ENCODE results near the gene USP17L24. TPM values are rescaled to one million over a fixed set of nuclear protein-coding genes. Genes with fewer than 3 reads are reported as not detected.
"Not testable (repeated sequence)": the region's sequence is repeated elsewhere in the genome, so short reads cannot be mapped to it uniquely, and the experiment has no call there.

The USP17L24 gene
- total and polyA plus RNA-seq, 2 donors (not counting 3 experiments of a cell fraction or from before 2014, with no cell fraction given), result not detected

- dilution Hi-C loops (cut with MboI; ENCODE audit: extremely low pct_ligation_motif_present, low sequenced_read_pairs); H3K36me3 ChIP-seq (ENCODE audit: control insufficient read depth in 2 of 2, extremely low read depth in 1 of 2, insufficient read depth in 2 of 2, low read length in 2 of 2); H3K4me1 ChIP-seq (ENCODE audit: control insufficient read depth, extremely low read depth, insufficient read depth, low read length); H2AFZ ChIP-seq (ENCODE audit: low read depth, low read length); H4K20me1 ChIP-seq (replicated peaks; ENCODE audit: control insufficient read depth, extremely low read depth, insufficient read depth, low read length); H3K9me1 ChIP-seq (replicated peaks; ENCODE audit: control insufficient read depth, extremely low read depth, insufficient read depth, low read length); H3K4me2 ChIP-seq (ENCODE audit: insufficient read depth, low read length); POLR2A ChIA-PET; intact Hi-C loops (cut with micrococcal nuclease); H3K9me3 ChIP-seq (replicated peaks; ENCODE audit: control insufficient read depth, insufficient read depth, low read length); FAIRE-seq; DNase-seq (ENCODE audit: low read depth, low spot score); H3K27ac ChIP-seq (ENCODE audit: insufficient read depth, low read depth, low read length); H3K4me3 ChIP-seq (replicated peaks in 1 of 3; ENCODE audit: insufficient read depth in 1 of 3, low read depth in 1 of 3, low read length in 3 of 3); H3K27me3 ChIP-seq (ENCODE audit: control insufficient read depth in 2 of 2, insufficient read depth in 2 of 2, low read length in 2 of 2); H3K79me2 ChIP-seq (ENCODE audit: control insufficient read depth, insufficient read depth, low read length); CTCF ChIA-PET; BruUV-seq (replicated peaks); H3K9ac ChIP-seq (replicated peaks; ENCODE audit: extremely low read depth, insufficient read depth, low read length): not testable (repeated sequence)
Measured at GRCh38 chr4:9339103-9339502, 14.1 kb downstream of the USP17L24 start, which contains the start of gene USP17L5. USP17L5 (plus strand) TSS chr4:9339403; CDS start chr4:9339403, 0 bp downstream.

DNA sequence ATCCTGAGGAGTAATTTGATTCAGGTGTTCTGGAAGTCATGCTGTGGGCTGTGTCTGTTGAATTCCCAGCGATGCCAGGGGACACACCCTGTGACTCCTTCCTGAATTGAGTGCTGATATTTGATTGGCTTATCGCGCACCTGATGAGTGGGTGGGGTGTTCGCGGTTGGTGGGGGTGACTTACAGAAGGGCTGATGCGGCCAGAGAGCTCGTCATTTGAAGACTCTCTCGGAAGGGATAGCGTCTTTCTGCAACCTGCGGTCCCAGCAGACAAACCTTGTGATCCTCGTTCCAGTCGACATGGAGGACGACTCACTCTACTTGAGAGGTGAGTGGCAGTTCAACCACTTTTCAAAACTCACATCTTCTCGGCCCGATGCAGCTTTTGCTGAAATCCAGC lies 18.9 kb downstream of the USP17L24 start, which contains the start of gene USP17L27:
Gene USP17L27 (plus strand): TSS at position 301 of the 400 bp plus-strand sequence. CDS start 0 bp downstream, at position 301.
- H3K9ac ChIP-seq (replicated peaks; ENCODE audit: extremely low read depth, insufficient read depth, low read length); DNase-seq (ENCODE audit: low read depth, low spot score); CTCF ChIA-PET; POLR2A ChIA-PET; H3K27me3 ChIP-seq (ENCODE audit: control insufficient read depth in 2 of 2, insufficient read depth in 2 of 2, low read length in 2 of 2); intact Hi-C loops (cut with micrococcal nuclease); H4K20me1 ChIP-seq (replicated peaks; ENCODE audit: control insufficient read depth, extremely low read depth, insufficient read depth, low read length); H3K27ac ChIP-seq (ENCODE audit: insufficient read depth, low read depth, low read length); H3K4me2 ChIP-seq (ENCODE audit: insufficient read depth, low read length); H3K4me3 ChIP-seq (replicated peaks in 1 of 3; ENCODE audit: insufficient read depth in 1 of 3, low read depth in 1 of 3, low read length in 3 of 3); H3K9me3 ChIP-seq (replicated peaks; ENCODE audit: control insufficient read depth, insufficient read depth, low read length); H2AFZ ChIP-seq (ENCODE audit: low read depth, low read length); H3K79me2 ChIP-seq (ENCODE audit: control insufficient read depth, insufficient read depth, low read length); H3K36me3 ChIP-seq (ENCODE audit: control insufficient read depth in 2 of 2, extremely low read depth in 1 of 2, insufficient read depth in 2 of 2, low read length in 2 of 2); H3K9me1 ChIP-seq (replicated peaks; ENCODE audit: control insufficient read depth, extremely low read depth, insufficient read depth, low read length); dilution Hi-C loops (cut with MboI; ENCODE audit: extremely low pct_ligation_motif_present, low sequenced_read_pairs); FAIRE-seq; BruUV-seq (replicated peaks); H3K4me1 ChIP-seq (ENCODE audit: control insufficient read depth, extremely low read depth, insufficient read depth, low read length): not testable (repeated sequence)

- H3K4me1 ChIP-seq (ENCODE audit: control insufficient read depth, extremely low read depth, insufficient read depth, low read length); H3K9ac ChIP-seq (replicated peaks; ENCODE audit: extremely low read depth, insufficient read depth, low read length); H3K27ac ChIP-seq (ENCODE audit: insufficient read depth, low read depth, low read length); H3K9me3 ChIP-seq (replicated peaks; ENCODE audit: control insufficient read depth, insufficient read depth, low read length); H2AFZ ChIP-seq (ENCODE audit: low read depth, low read length); POLR2A ChIA-PET; CTCF ChIA-PET; H4K20me1 ChIP-seq (replicated peaks; ENCODE audit: control insufficient read depth, extremely low read depth, insufficient read depth, low read length); intact Hi-C loops (cut with micrococcal nuclease); H3K9me1 ChIP-seq (replicated peaks; ENCODE audit: control insufficient read depth, extremely low read depth, insufficient read depth, low read length); H3K27me3 ChIP-seq (ENCODE audit: control insufficient read depth in 2 of 2, insufficient read depth in 2 of 2, low read length in 2 of 2); dilution Hi-C loops (cut with MboI; ENCODE audit: extremely low pct_ligation_motif_present, low sequenced_read_pairs); FAIRE-seq; H3K4me2 ChIP-seq (ENCODE audit: insufficient read depth, low read length); H3K4me3 ChIP-seq (replicated peaks in 1 of 3; ENCODE audit: insufficient read depth in 1 of 3, low read depth in 1 of 3, low read length in 3 of 3); H3K79me2 ChIP-seq (ENCODE audit: control insufficient read depth, insufficient read depth, low read length); BruUV-seq (replicated peaks); DNase-seq (ENCODE audit: low read depth, low spot score); H3K36me3 ChIP-seq (ENCODE audit: control insufficient read depth in 2 of 2, extremely low read depth in 1 of 2, insufficient read depth in 2 of 2, low read length in 2 of 2): not testable (repeated sequence)
Measured at GRCh38 chr4:9348593-9348992, 23.6 kb downstream of the USP17L24 start, which contains the start of gene USP17L28. USP17L28 (plus strand) TSS chr4:9348893; CDS start chr4:9348893, 0 bp downstream.

DNA sequence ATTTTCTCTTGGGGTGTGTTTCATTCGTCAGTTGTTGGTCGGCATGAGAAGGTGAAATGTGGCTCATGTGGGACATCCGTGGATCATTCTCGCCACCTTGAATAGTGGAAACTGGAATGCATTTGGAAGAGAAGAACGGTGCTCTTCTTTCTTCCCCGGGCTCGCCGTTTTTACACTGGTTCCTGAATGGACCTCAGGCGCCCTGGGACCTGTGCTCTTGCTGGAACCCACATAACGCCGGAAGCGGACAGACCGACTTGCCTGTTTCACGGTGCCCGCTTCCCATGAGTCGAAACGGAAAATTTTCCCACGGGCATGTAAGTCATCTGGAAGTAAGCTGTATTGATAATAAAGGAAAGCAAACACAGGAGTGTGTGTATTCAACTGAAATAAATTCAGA lies 25.9 kb downstream of the USP17L24 start:
- H2AFZ ChIP-seq (ENCODE audit: low read depth, low read length); H3K9me3 ChIP-seq (replicated peaks; ENCODE audit: control insufficient read depth, insufficient read depth, low read length); CTCF ChIA-PET; H3K4me3 ChIP-seq (replicated peaks in 1 of 3; ENCODE audit: insufficient read depth in 1 of 3, low read depth in 1 of 3, low read length in 3 of 3); H3K27me3 ChIP-seq (ENCODE audit: control insufficient read depth in 2 of 2, insufficient read depth in 2 of 2, low read length in 2 of 2); dilution Hi-C loops (cut with MboI; ENCODE audit: extremely low pct_ligation_motif_present, low sequenced_read_pairs); H4K20me1 ChIP-seq (replicated peaks; ENCODE audit: control insufficient read depth, extremely low read depth, insufficient read depth, low read length); H3K79me2 ChIP-seq (ENCODE audit: control insufficient read depth, insufficient read depth, low read length); H3K9me1 ChIP-seq (replicated peaks; ENCODE audit: control insufficient read depth, extremely low read depth, insufficient read depth, low read length); H3K4me1 ChIP-seq (ENCODE audit: control insufficient read depth, extremely low read depth, insufficient read depth, low read length); DNase-seq (ENCODE audit: low read depth, low spot score); H3K4me2 ChIP-seq (ENCODE audit: insufficient read depth, low read length); FAIRE-seq; BruUV-seq (replicated peaks); H3K27ac ChIP-seq (ENCODE audit: insufficient read depth, low read depth, low read length); H3K9ac ChIP-seq (replicated peaks; ENCODE audit: extremely low read depth, insufficient read depth, low read length); H3K36me3 ChIP-seq (ENCODE audit: control insufficient read depth in 2 of 2, extremely low read depth in 1 of 2, insufficient read depth in 2 of 2, low read length in 2 of 2); intact Hi-C loops (cut with micrococcal nuclease); POLR2A ChIA-PET: not testable (repeated sequence)
